ENCODE measurements around the gene RNF150. TPM values are rescaled to one million over a fixed set of nuclear protein-coding genes. Genes with fewer than 3 reads are reported as not detected.

Gene RNF150
- total and polyA plus RNA-seq, 2 of the 4 experiments (the other 2 are of a cell fraction) = 6.2 to 18.1 TPM

DNA sequence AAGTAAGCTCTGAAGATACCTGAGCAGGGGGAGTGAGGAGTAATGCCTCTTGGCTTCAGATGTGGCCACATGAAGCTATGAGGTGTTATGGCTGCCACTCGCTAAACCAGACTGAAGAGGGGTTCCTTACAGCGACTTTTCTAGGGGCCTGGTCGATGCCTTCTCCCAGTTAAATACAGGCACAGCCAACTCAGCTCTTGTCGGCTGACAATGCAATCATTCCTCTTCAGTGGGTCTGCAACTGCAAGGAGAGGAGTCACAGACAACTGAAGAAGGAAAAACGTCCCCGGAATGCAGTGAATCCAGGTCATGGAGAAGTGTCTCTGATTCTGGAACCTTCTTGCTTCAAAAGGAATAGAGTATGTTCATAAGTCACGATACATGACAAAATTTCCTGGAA is 106.4 kb downstream of the RNF150 start:
- H4K20me1 ChIP-seq (ENCODE audit: insufficient read depth, low read length) = no peaks in the 10 kb centered on the region
- no CpG with 5 or more reads among the region's 7 CpGs for WGBS, 2 experiments (ENCODE audit: extremely low coverage in 2 of 2, insufficient read length in 1 of 2)
- dilution Hi-C loops (cut with HindIII; ENCODE audit: low sequenced_read_pairs, unreplicated experiment) (no loop called here), intact Hi-C loops (cut with micrococcal nuclease) (no loop called here), in situ Hi-C loops (cut with MboI; ENCODE audit: low sequenced_read_pairs) (no loop called here)
- no peak for ATAC-seq (ENCODE audit: low read depth)
- H3K9ac ChIP-seq (ENCODE audit: low read depth, low read length) = no peak overlapping the region
- H3K18ac ChIP-seq (ENCODE audit: low read depth, low read length) = no peak overlapping the region
- ChIA-PET CTCF (no interaction called here), POLR2A (ENCODE audit: unreplicated experiment) (no interaction called here)
- no peak overlapping the region for H3K23ac ChIP-seq (ENCODE audit: low read depth, low read length)
- no peaks in the 10 kb centered on the region for H3K9me3 ChIP-seq (ENCODE audit: control insufficient read depth, insufficient read depth, low read length)
- no peak overlapping the region for H2AFZ ChIP-seq (replicated peaks; ENCODE audit: low read length, poor library complexity)
- no peak overlapping the region for H4K91ac ChIP-seq (ENCODE audit: insufficient read depth, low read depth, low read length)
- no peak overlapping the region for H3K14ac ChIP-seq (replicated peaks; ENCODE audit: low read depth, low read length)
- no peaks in the 10 kb centered on the region for H3K9me1 ChIP-seq (ENCODE audit: insufficient read depth, low read length)
- H3K4ac ChIP-seq (ENCODE audit: low read depth, low read length) = no peak overlapping the region
- peaks cover 3% of the 10 kb centered on the region for H3K4me1 ChIP-seq (ENCODE audit: control insufficient read depth, insufficient read depth, low read length)
- no peak overlapping the region for H2AK9ac ChIP-seq (replicated peaks; ENCODE audit: low read depth, low read length, poor library complexity)
- H4K8ac ChIP-seq (ENCODE audit: low read depth in 2 of 2, low read length in 2 of 2) = no peak overlapping the region
- no peak overlapping the region for H2AK5ac ChIP-seq (ENCODE audit: low read depth, low read length)
- no peak overlapping the region for H2BK120ac ChIP-seq (ENCODE audit: low read depth, low read length)
- no peak overlapping the region for H2BK5ac ChIP-seq (ENCODE audit: low read depth, low read length, poor library complexity, severe bottlenecking)
- no peaks in the 10 kb centered on the region for H3K36me3 ChIP-seq (ENCODE audit: control insufficient read depth, insufficient read depth, low read length)
- no peak overlapping the region for H3K4me2 ChIP-seq (ENCODE audit: low read depth, low read length)
- no TSS peak for BruUV-seq (replicated peaks)
- H2BK15ac ChIP-seq (ENCODE audit: low read depth, low read length) = no peak overlapping the region
- no peak for DNase-seq
- TF ChIP-seq MXI1 (IDR thresholded peaks at IDR 0.05; ENCODE audit: borderline replicate concordance, low read depth, low read length) = no peak
- TF ChIP-seq FOS (IDR thresholded peaks at IDR 0.05; ENCODE audit: low read depth, low read length) = no peak
- TF ChIP-seq NFE2L2 (IDR thresholded peaks at IDR 0.05; ENCODE audit: low read depth, low read length) = no peak
- TF ChIP-seq, protein P1, sequence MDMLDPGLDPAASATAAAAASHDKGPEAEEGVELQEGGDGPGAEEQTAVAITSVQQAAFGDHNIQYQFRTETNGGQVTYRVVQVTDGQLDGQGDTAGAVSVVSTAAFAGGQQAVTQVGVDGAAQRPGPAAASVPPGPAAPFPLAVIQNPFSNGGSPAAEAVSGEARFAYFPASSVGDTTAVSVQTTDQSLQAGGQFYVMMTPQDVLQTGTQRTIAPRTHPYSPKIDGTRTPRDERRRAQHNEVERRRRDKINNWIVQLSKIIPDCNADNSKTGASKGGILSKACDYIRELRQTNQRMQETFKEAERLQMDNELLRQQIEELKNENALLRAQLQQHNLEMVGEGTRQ (IDR thresholded peaks at IDR 0.05; ENCODE audit: low read depth, low read length) = no peak
- TF ChIP-seq SMC3 (IDR thresholded peaks at IDR 0.05; ENCODE audit: low read depth, low read length) = no peak
- no peak for TF ChIP-seq RCOR1 (IDR thresholded peaks at IDR 0.05; ENCODE audit: insufficient replicate concordance, low read length)
- TF ChIP-seq POLR2A (IDR thresholded peaks at IDR 0.05; ENCODE audit: low read depth, low read length) = no peak
- TF ChIP-seq CHD1 (IDR thresholded peaks at IDR 0.05; ENCODE audit: low read depth, low read length) = no peak
- TF ChIP-seq MAZ (IDR thresholded peaks at IDR 0.05; ENCODE audit: borderline replicate concordance, low read depth, low read length) = no peak
- no peak for TF ChIP-seq RAD21 (IDR thresholded peaks at IDR 0.05; ENCODE audit: low read length)
- TF ChIP-seq, protein P2, sequence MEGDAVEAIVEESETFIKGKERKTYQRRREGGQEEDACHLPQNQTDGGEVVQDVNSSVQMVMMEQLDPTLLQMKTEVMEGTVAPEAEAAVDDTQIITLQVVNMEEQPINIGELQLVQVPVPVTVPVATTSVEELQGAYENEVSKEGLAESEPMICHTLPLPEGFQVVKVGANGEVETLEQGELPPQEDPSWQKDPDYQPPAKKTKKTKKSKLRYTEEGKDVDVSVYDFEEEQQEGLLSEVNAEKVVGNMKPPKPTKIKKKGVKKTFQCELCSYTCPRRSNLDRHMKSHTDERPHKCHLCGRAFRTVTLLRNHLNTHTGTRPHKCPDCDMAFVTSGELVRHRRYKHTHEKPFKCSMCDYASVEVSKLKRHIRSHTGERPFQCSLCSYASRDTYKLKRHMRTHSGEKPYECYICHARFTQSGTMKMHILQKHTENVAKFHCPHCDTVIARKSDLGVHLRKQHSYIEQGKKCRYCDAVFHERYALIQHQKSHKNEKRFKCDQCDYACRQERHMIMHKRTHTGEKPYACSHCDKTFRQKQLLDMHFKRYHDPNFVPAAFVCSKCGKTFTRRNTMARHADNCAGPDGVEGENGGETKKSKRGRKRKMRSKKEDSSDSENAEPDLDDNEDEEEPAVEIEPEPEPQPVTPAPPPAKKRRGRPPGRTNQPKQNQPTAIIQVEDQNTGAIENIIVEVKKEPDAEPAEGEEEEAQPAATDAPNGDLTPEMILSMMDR (conservative IDR thresholded peaks at IDR 0.05; ENCODE audit: low read depth, low read length) = no peak
- no peaks in the 10 kb centered on the region for H3K27me3 ChIP-seq (ENCODE audit: control insufficient read depth, insufficient read depth, low read length)
- H3K4me3 ChIP-seq (ENCODE audit: insufficient read depth, low read depth, low read length) = no peak overlapping the region
- H3K56ac ChIP-seq (ENCODE audit: extremely low read depth, insufficient read depth, low read length) = no peak overlapping the region
- H3K79me1 ChIP-seq (ENCODE audit: low read depth in 1 of 2, low read length in 2 of 2) = no peaks in the 10 kb centered on the region
- no peak overlapping the region for H4K5ac ChIP-seq (ENCODE audit: low read depth, low read length)
- no peak overlapping the region for H3K27ac ChIP-seq (ENCODE audit: insufficient read depth, low read length)
- no peak overlapping the region for H2BK20ac ChIP-seq (ENCODE audit: low read depth, low read length)
